ENCODE measurements around the gene RFXANK.
"Not testable (repeated sequence)": the region's sequence is repeated elsewhere in the genome, so short reads cannot be mapped to it uniquely, and the experiment has no call there.

RFXANK gene, protein sequence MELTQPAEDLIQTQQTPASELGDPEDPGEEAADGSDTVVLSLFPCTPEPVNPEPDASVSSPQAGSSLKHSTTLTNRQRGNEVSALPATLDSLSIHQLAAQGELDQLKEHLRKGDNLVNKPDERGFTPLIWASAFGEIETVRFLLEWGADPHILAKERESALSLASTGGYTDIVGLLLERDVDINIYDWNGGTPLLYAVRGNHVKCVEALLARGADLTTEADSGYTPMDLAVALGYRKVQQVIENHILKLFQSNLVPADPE

DNA sequence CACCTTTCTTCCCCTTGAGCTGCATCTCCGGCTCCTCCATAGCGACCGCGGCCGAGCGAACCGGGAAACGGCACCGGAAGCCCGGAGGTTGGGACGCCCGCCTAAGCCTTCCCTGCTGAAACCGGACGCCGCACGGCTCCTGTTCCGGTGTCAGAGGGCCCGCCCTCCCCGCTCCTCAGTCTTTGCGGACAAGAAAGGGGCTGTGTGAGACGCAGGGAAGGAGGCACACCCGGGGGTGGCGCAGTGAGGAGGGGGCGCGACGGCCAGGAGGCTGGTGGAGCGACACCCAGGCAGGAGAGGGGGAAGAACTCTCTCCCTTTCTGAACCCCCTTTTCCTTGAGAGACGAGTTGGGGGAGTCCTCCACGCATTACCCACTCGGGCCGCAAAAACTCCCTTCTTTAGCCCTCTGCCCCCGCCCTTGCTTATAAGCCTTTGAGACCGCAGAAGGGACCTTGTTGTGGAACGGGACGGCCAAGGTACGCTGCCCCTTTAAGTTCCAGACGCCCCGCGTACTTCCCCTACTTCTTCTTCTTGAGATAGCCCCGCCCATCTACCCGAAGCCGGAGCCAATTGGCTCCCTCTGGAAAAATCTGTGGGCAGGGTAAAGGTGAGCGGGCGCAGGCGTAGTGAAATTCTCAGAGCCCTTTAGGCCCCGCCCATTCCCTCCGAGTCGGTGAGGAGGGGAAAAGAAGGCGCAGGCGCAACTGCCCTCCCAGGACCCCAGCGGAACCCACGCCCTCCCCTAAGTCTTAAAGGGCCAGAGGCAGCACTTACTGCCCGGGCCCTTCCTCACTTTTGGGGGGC, at the start of gene RFXANK, which contains the start of gene BORCS8:
TSS of gene RFXANK (plus strand) at position 181 of the 805 bp plus-strand sequence. CDS start 1,689 bp downstream, outside the sequence.
TSS of gene BORCS8 (minus strand) at position 75 of the 805 bp plus-strand sequence. CDS start at position 40, 35 bp downstream.
- peak; percentile 97 to 99 for DNase-seq

GRCh38 chr19:19142347-19142746, 49.7 kb upstream of the RFXANK start:
- no peak for DNase-seq

GRCh38 chr19:19145281-19145680, 46.8 kb upstream of the RFXANK start:
- DNase-seq, result no peak

- DNase-seq, result peak; percentile 4 to 44
Measured at GRCh38 chr19:19145684-19146608, 46.1 kb upstream of the RFXANK start.

- no peak for DNase-seq
Measured at GRCh38 chr19:19146865-19147264, 45.2 kb upstream of the RFXANK start.

GRCh38 chr19:19147344-19147743, 44.7 kb upstream of the RFXANK start:
- DNase-seq, result no peak

GRCh38 chr19:19148504-19148903, 43.6 kb upstream of the RFXANK start:
- not testable (repeated sequence) for DNase-seq

- no peak for DNase-seq
Measured at GRCh38 chr19:19149435-19149834, 42.6 kb upstream of the RFXANK start.

DNA sequence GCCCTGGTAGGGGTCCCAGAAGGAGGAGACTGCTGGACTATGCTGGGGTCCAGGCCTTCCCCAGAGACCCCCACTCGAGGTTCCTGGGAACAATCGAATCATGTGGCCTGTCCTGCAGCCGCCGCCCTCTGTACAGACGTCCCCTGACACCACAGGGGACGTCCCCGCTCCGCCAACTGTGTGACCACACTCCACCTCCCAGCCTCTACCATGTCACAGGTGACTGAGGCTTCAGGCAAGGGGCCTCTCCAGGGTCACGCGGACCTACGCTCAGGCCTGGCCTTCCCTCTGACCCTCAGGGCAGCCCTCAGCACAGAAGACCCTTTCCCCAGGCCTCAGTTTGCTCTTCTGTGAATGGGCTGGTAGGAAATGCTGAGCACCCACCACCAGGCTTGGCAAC, 40.6 kb upstream of the RFXANK start:
- DNase-seq, result no peak

- no peak for DNase-seq
Measured at GRCh38 chr19:19152668-19153384, 39.2 kb upstream of the RFXANK start.

DNA sequence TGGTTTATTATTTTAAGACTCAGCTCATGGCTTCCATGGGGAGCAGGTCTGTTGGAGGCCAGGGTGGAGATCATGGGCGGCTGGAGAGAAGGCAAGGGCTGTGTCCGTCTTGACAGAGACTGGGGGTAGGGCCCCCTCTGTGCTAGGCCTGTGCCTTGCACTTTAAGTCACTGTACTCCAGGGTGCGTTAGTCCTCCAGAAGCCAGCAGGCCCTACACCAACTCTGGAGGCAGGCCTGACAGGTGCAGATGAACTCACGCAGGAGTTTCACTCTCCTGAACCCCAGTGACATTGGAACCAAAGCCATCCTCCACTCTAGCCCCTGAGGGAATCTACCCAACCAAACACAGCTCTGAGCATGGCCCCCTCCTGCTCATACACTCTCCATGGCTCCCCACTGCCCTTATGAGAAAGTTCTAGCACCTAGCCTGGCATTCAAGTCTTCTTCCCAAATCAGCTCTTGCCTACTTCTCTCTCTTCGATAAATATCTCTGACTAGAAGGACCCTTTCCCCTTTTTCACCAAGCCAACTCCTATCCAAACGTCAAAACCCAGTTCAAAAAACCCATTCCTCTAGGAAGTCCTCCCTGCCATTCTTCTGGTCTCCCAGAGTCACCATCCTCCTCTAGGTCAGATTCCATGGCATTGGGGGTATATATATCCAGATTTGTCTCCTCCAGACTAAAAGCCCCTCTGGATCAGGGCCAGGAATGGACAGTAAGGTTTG, 37.1 kb upstream of the RFXANK start:
- no peak for DNase-seq

- DNase-seq, result no peak
Measured at GRCh38 chr19:19155495-19156219, 36.4 kb upstream of the RFXANK start.

- DNase-seq, result no peak
Measured at GRCh38 chr19:19157808-19158207, 34.2 kb upstream of the RFXANK start.

DNA sequence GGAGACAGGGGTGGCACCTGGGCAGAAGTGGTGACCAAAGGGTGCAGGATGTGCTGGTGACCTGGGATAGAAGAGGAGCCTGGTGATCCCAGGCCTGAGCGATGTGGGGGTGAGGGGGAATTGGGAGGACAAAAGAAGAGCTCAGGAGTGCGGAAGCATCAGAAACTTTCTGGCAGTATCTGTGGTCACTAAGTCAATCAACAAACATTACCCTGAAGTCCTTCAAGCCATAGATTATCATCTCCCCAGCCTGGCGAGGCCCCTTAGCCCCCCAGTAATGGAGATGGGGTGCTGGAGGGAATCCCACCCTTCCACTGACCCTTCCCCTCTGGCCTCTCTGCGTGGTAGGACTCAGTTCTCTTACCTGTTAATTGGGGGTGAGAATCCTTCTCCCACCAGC, 32.5 kb upstream of the RFXANK start:
- no peak for DNase-seq

DNA sequence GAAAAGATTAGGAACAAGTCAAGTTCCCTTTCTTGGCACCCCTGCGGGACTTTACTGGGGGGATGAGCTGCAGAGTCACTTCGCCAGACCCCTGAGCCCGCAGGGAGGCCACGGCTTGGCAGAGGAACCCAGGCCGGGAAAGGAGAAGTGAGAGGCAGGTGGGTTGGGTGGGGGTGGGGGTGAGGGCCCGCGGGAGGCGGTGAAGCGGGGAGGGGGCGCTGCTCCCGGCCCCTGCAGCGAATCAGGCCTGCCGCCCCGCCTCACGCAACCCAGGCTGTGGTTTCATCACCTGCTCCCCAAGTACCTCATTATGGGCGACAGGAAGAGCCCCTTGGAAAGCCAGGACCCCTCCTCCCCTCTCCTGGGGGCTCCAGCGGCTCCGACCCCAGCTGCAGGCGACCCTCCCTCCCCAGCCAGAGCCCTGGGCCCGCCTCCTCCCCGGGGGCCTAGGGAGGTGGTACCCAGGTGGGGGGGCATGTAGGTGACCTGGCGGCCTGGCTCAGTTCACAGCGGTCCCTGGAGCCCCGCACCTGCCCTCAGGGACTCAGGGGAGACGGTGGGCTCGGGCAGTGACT, 31.5 kb upstream of the RFXANK start:
- DNase-seq, result no peak

DNA sequence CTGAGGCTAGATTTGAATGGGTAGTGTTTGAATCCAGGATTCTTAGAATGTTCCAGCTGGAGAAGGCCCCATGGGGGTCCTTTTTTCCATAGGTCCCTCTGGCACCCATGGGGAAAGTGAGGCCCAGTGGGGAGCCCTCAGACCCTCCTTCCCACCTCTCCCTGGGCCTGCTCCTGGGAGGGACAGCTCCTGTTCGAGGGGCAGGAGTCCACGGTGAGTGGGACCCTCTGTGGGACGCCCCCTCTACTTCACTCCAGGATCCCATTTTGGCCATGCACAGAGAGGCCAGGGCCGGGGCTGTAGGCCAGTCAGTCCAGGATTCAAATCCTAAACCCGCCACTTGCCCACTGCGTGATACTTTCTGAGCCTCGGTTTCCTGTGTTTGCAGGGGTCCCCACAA, 29.6 kb upstream of the RFXANK start:
- DNase-seq, result no peak

GRCh38 chr19:19165396-19165795, 26.7 kb upstream of the RFXANK start:
- DNase-seq, result no peak

DNA sequence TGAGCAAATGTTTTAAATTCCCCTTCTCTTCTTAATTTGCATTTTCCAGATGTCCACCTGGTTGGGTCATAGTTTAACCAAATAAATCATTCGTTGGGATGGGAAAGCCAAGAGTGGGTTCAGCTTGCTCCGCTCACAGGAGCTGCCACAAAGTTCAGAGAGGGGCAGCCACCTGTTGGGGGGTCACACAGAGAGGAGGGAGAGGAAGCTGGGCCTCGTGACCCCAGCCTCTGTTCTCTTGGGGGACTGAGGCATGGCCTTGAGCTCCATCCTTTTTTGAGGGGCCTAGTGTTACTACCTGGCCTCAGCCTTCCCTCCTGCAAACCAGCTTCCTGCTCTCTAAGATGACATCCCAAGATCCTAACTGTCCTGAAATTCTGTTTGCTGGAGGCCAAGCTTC, 24.4 kb upstream of the RFXANK start:
- no peak for DNase-seq

DNA sequence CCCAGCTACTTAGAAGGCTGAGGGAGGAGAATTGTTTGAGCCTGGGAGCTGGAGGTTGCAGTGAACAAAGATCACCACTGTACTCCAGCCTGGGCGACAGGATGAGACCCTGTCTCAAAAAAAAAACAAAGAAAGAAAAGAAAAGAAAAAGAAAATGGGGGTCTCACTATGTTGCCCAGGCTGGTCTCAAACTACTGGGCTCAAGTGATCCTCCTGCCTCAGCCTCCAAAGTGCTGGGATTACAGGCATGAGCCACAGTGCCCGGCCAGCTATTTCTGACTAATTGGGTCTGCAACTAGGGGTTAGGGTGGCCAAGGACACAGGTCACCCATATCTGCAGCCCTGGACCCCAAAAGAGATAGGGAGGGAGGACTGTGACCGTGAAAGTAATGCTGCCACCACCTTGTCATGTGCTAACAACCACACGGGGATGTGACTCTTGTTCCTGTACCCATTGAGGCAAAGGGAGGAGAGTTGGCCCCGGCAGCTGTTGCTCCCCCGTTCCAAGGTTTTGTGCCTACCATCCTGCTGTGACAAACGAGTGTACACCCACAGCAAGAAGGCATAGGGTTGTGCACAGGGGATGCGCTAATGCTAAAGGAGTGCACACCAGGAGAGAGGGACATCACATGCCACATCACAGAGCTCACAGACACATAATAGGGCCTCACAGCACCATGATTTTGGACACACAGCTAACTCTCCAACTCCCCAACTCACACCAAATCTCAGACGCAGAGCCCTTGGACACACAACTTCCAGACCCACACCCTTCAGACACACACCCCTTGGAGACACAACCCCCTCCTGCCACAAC, 22.6 kb upstream of the RFXANK start:
- no peak for DNase-seq

All from hippocampal formation (tissue), 2 donors.